NCI-H2196 treated with DMSO at 0.1 percent for 48 hours (cell line): ENCODE measurements around the gene ALDH3B2.
"Not testable (repeated sequence)": the region's sequence is repeated elsewhere in the genome, so short reads cannot be mapped to it uniquely, and the experiment has no call there.

ENCODE experiments used
- DNase-seq: peaks from one replicate; lab custom pipeline; 2025; ENCODE audit not compliant: unreplicated experiment; lab: John Stamatoyannopoulos, UW

ALDH3B2 gene

GRCh38 chr11:67644472-67645418 is 29.7 kb downstream of the ALDH3B2 start:
- no peak for DNase-seq

GRCh38 chr11:67644042-67644441 is 30.4 kb downstream of the ALDH3B2 start:
- DNase-seq = no peak

GRCh38 chr11:67642173-67643120 is 32.0 kb downstream of the ALDH3B2 start:
- DNase-seq = no peak

GRCh38 chr11:67641338-67642172 is 32.9 kb downstream of the ALDH3B2 start:
- no peak for DNase-seq

GRCh38 chr11:67640758-67641337 is 33.6 kb downstream of the ALDH3B2 start:
- no peak for DNase-seq

GRCh38 chr11:67640021-67640757 is 34.2 kb downstream of the ALDH3B2 start:
- no peak for DNase-seq

- DNase-seq = no peak
Observed at GRCh38 chr11:67639438-67639859, 35.0 kb downstream of the ALDH3B2 start, which contains the start of gene TBX10. TSS of gene TBX10 (minus strand) at chr11:67639763. CDS start at chr11:67639472, 291 bp downstream.

- DNase-seq = no peak
Observed at GRCh38 chr11:67638535-67639437, 35.6 kb downstream of the ALDH3B2 start.

- DNase-seq = not testable (repeated sequence)
Observed at GRCh38 chr11:67637441-67637840, 37.0 kb downstream of the ALDH3B2 start.

- no peak for DNase-seq
Observed at GRCh38 chr11:67636962-67637361, 37.5 kb downstream of the ALDH3B2 start.

GRCh38 chr11:67635231-67635521 is 39.2 kb downstream of the ALDH3B2 start:
- DNase-seq = no peak

GRCh38 chr11:67634366-67635230 is 39.8 kb downstream of the ALDH3B2 start:
- no peak for DNase-seq

- no peak for DNase-seq
Observed at GRCh38 chr11:67633758-67634365, 40.6 kb downstream of the ALDH3B2 start.

GRCh38 chr11:67632982-67633755 is 41.3 kb downstream of the ALDH3B2 start:
- no peak for DNase-seq

- peak; percentile 24 for DNase-seq
Observed at GRCh38 chr11:67632175-67632981, 42.0 kb downstream of the ALDH3B2 start.

GRCh38 chr11:67631853-67632174 is 42.6 kb downstream of the ALDH3B2 start:
- no peak for DNase-seq
